Pancreas (tissue), 10 donors: ENCODE results near the gene KLF4. TPM values are rescaled to one million over a fixed set of nuclear protein-coding genes. Genes with fewer than 3 reads are reported as not detected.
A peak's percentile ranks its signal among the peaks of the same experiment; 100 is the strongest.

Experiments used
- ATAC-seq, 4 donors: fragments of 200-7000 bp; cut with Tn5 transposase; one replicate each; pipeline versions ENCODE4 v1.8.0 to v1.9.1; 2020; ENCODE audit warnings: mild to moderate bottlenecking in 4 of 4, moderate library complexity in 4 of 4
- DNase-seq, 6 donors: peaks; one replicate each; pipeline ENCODE4 v3.0.0-alpha.2; 2020
- FAIRE-seq: peaks from 2 replicates; lab custom pipeline; 2012; peaks lifted over from hg19 to GRCh38; lab: Jason Lieb, UNC
- H3K27ac ChIP-seq, 4 donors: fragments of 200-600 bp; sonication (generic); 1 replicate in 3 of 4; 2 replicates in 1 of 4; pipeline versions ENCODE4 v1.5.0 to v1.8.0; 2020
- H3K27me3 ChIP-seq, 4 donors: fragments of 200-600 bp; one replicate each; pipeline ENCODE4 v1.8.0; 2021
- H3K36me3 ChIP-seq, 3 donors: fragments of 200-600 bp; sonication (generic) in 1 of 3; one replicate each; pipeline versions ENCODE4 v1.5.0 to v1.8.0; 2020 to 2021
- H3K4me1 ChIP-seq, 3 donors: fragments of 200-600 bp; one replicate each; pipeline ENCODE4 v1.8.0; 2021
- H3K4me3 ChIP-seq, 4 donors: fragments of 200-600 bp; sonication (generic) in 2 of 4; one replicate each; pipeline versions ENCODE4 v1.5.0 to v1.8.0; 2020 to 2021
- H3K9me3 ChIP-seq, 4 donors: fragments of 200-600 bp; one replicate each; pipeline ENCODE4 v1.8.0; 2021
- CTCF ChIP-seq, 4 donors: fragments of 200-600 bp; sonication (generic) in 3 of 4; IDR thresholded peaks; one replicate each; pipeline versions ENCODE4 v1.5.0 to v1.8.0; 2021; ENCODE audit warnings: antibody characterized with exemption in 4 of 4
- WGBS, 2 donors: extraction: QIAGEN DNeasy Blood & Tissue Kit; methylation state at CpG; one replicate each; pipeline ENCODE4 v1.1.7; 2013; 5-methylcytosine and 5-hydroxymethylcytosine counted together
- intact Hi-C, 3 donors: fragments of 100-400 bp; cut with DNase I; formaldehyde crosslinking; loops; one replicate each; pipeline versions ENCODE4 v1.11.1 to v1.14.2; 2022
- polyA plus RNA-seq, 2 donors: library from polyadenylated mRNA; stranded (reverse); fragments of 200-250 nt; gene quantifications; one replicate each; pipeline ENCODE4 v1.2.3, GENCODE V29; 2013
- total RNA-seq, 6 donors: library from RNA; stranded (reverse); fragmentation: NEBNext Ultra II Directional in 4 of 6; extraction: Animal tissue kit (Norgen Biotek cat#: 25700) in 4 of 6; gene quantifications; one replicate each; pipeline versions ENCODE4 v1.2.1 to v1.2.4, GENCODE V29; 2021 to 2023
- donor health status: healthy with polysubstance abuse.
- donor health status: DM: no; HTN: no; CAD: no; lungs with moderate emphysema.
- donor health status: DM: no; HTN: no; CAD: no.
- donor health status: control.
- donor health status: control.
- donor health status: Bipolar disorder and iron deficiency.
- donor health status: DM: yes; HTN: yes; CAD: no.
- donor health status: DM: no; HTN: no; CAD: no.
- donor health status: DM: no; HTN: no; CAD: no.
- donor health status: DM: yes; HTN: yes; CAD: no.

KLF4 gene
- total and polyA plus RNA-seq, 8 donors, result 3.2 to 9.9 (median 5.7) TPM

- ATAC-seq (no peak), DNase-seq (no peak), FAIRE-seq (no peak)
- intact Hi-C loops, result no loop called here
- H3K4me1 ChIP-seq, result no peaks in the 10 kb centered on the region
- H3K4me3 ChIP-seq, result no peak overlapping the region
- H3K27me3 ChIP-seq, result no peaks in the 10 kb centered on the region
- no peaks in the 10 kb centered on the region for H3K36me3 ChIP-seq
- TF ChIP-seq CTCF (IDR thresholded peaks at IDR 0.05), result no peak
- no peak overlapping the region for H3K27ac ChIP-seq
- H3K9me3 ChIP-seq, result no peaks in the 10 kb centered on the region
- 92 to 94% methylated on average over 6 of the region's 6 CpGs for WGBS, 2 donors
These were observed 39.1 kb upstream of the KLF4 start for GRCh38 chr9:107528686-107529085.

- Histone ChIP-seq H3K9me3 (no peaks in the 10 kb centered on the region), H3K27ac (no peak overlapping the region), H3K36me3 (no peaks in the 10 kb centered on the region), H3K27me3 (no peaks in the 10 kb centered on the region), H3K4me1 (no peaks in the 10 kb centered on the region), H3K4me3 (no peak overlapping the region)
- no peak for FAIRE-seq
- intact Hi-C loops, result no loop called here
- no peak for TF ChIP-seq CTCF (IDR thresholded peaks at IDR 0.05)
- no peak for DNase-seq
- 92 to 95% methylated on average over 6 of the region's 6 CpGs for WGBS, 2 donors
- ATAC-seq, result no peak
These were observed 34.0 kb upstream of the KLF4 start for GRCh38 chr9:107523539-107523938.

GRCh38 chr9:107520186-107520585 is 30.6 kb upstream of the KLF4 start:
- no peak for DNase-seq
- no peak for TF ChIP-seq CTCF (IDR thresholded peaks at IDR 0.05)
- 80 to 84% methylated on average over 1 of the region's 1 CpG for WGBS, 2 donors
- intact Hi-C loops, result no loop called here
- Histone ChIP-seq H3K9me3 (no peaks in the 10 kb centered on the region), H3K36me3 (no peaks in the 10 kb centered on the region), H3K4me3 (no peak overlapping the region), H3K27me3 (no peaks in the 10 kb centered on the region), H3K4me1 (peaks cover 6 to 9% (median 7%) of the 10 kb centered on the region in 3 donors), H3K27ac (no peak overlapping the region)
- no peak for ATAC-seq
- FAIRE-seq, result no peak

- TF ChIP-seq CTCF (IDR thresholded peaks at IDR 0.05), result no peak
- FAIRE-seq (no peak), ATAC-seq (peak; percentile 50 to 88 (median 78)), DNase-seq (no peak)
- Histone ChIP-seq H3K36me3 (no peaks in the 10 kb centered on the region), H3K27ac (no peak overlapping the region), H3K4me1 (peaks cover 6 to 9% (median 7%) of the 10 kb centered on the region in 3 donors), H3K27me3 (no peaks in the 10 kb centered on the region), H3K4me3 (no peak overlapping the region), H3K9me3 (no peaks in the 10 kb centered on the region)
- intact Hi-C loops, result no loop called here
- WGBS, 2 donors, result 24 to 26% methylated on average over 6 of the region's 6 CpGs
These were observed 28.7 kb upstream of the KLF4 start for GRCh38 chr9:107518037-107518807.

GRCh38 chr9:107513464-107514100 is 24.0 kb upstream of the KLF4 start:
- DNase-seq, result no peak
- no peak for ATAC-seq
- H3K36me3 ChIP-seq, result no peaks in the 10 kb centered on the region
- no peak overlapping the region for H3K27ac ChIP-seq
- FAIRE-seq, result no peak
- 81 to 89% methylated on average over 2 of the region's 2 CpGs for WGBS, 2 donors
- intact Hi-C loops, result no loop called here
- no peaks in the 10 kb centered on the region for H3K9me3 ChIP-seq
- no peak overlapping the region for H3K4me3 ChIP-seq
- peaks cover 6 to 9% (median 7%) of the 10 kb centered on the region in 3 donors for H3K4me1 ChIP-seq
- H3K27me3 ChIP-seq, result no peaks in the 10 kb centered on the region
- TF ChIP-seq CTCF (IDR thresholded peaks at IDR 0.05), result no peak
